NOMO-1 treated with DMSO at 0.1 percent for 48 hours (cell line): ENCODE measurements around the gene PPARGC1A.
A peak's percentile ranks its signal among the peaks of the same experiment; 100 is the strongest.

Source experiments
- DNase-seq: peaks from one replicate; lab custom pipeline; 2025; ENCODE audit not compliant: unreplicated experiment; lab: John Stamatoyannopoulos, UW

PPARGC1A gene

DNA sequence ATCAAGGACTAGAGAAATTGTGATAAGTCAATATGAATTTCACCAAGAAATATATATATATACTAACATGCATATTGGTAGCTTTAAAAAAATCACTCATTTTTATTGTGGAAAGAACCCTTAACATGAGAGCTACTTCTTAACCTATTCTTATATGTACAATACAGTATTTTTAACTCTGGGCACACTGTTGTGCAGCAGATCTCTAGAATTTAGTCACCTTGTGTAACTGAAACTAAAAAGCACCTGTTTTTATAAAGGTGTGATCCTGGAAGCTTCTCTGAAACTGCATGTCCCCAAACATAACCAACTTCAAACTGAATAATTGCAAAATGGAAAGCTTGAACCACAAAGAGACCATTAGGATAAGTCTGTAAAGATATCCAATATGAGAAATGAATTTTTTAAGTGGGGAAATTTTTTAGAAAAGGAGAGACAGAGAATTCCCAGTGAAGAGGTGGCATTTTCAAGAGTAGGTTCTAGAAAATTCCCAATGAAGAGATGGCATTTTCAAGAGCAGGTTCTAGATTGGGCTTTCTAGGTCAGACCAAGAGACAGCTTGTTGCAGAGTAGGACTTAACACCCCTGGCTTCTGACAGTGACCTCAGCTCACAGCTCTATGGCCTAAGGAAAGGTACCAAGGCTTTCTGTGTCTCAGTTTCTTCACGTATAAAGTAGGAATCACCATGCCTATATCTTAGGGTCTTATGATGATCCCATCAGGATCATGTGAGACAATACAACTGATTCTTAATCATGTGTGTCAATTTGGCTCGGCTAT is 22.0 kb upstream of the PPARGC1A start:
- no peak for DNase-seq

DNA sequence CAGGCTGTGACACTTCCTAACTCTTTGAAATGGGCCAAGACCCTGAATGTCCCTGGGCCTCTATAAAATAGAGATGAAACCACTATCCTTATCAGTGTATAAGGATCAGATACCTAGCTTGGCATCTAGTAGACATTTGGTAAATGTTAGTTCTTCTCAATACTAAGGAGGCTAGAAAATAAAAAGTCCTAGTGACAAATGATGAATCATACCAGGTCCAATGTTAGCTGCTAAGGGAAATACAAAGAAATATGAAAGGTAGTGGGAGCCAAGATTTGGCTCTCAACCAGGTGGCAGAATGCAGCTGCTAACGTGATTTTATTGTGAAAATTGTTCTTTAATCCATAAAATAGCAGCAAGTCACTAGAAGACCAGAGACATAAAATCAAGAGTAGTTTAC is 19.8 kb upstream of the PPARGC1A start:
- DNase-seq, result no peak

GRCh38 chr4:23906839-23907238 is 17.0 kb upstream of the PPARGC1A start:
- DNase-seq, result no peak

GRCh38 chr4:23904639-23905071 is 14.8 kb upstream of the PPARGC1A start:
- no peak for DNase-seq

- DNase-seq, result no peak
Observed at GRCh38 chr4:23903859-23904438, 14.1 kb upstream of the PPARGC1A start.

GRCh38 chr4:23902222-23902804 is 12.5 kb upstream of the PPARGC1A start:
- no peak for DNase-seq

DNA sequence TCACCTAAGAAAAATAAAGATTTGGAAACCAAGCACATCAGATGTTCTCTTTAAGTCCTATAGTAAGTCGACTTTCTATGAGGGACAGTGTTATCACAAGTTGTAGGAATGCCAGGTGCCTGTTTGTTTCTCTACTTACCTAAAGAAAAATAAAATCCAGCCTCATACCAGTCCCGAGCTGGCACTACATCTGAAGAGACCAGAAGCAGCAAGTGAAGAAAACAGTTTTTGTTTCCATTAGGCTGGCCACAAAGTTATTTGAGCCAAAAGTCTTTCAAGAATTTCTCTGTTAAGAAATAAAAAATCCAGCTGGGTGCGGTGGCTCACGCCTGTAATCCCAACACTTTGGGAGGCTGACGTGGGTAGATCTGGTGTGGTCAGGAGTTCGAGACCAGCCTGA is 10.8 kb upstream of the PPARGC1A start:
- no peak for DNase-seq

GRCh38 chr4:23899565-23899964 is 9.7 kb upstream of the PPARGC1A start:
- DNase-seq, result no peak

DNA sequence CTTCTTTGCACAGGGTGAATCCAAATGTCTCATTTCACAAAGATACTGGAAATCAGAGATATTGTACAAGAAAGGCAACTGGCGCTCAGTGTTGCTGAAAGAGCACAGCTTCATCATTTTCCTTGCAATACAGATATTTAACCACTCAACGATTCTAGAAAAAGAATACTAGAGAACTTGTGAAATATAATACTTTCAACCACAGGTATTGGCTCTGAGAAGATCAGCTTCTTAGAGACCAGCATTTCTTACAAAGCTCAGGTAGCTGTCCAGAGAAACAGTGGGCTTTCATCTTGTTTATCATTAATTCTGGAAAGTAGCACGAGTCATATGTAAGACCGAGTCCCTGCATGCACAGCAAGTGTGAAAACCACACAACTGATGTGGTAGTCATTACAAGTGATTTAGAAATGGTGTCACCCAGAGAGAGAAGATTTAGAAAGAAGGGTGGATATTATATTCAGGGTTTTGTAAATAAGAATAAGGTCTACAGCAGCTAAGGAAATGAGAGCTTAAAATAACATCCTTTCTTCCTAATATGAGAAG is 7.8 kb upstream of the PPARGC1A start:
- DNase-seq, result no peak

DNA sequence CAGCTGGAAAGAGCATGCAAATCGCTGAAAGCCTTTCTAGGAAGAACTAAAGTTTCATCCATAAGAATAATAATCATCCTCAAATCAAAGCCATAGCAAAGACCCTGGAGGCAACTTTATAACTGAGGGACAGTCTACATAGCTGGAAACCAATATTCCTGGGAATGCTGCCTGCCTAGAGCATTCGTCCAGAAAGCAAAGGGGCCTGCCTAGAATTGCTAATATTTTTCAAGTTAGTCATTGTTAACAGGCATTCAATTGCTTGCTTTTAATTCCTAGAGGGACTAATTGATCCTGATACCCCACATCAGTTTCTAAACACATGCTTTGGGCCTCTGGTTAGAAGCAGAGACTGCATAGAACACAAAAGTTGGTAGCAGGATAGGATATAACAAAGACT is 4.2 kb upstream of the PPARGC1A start:
- DNase-seq, result no peak

GRCh38 chr4:23891064-23891421 is 1.2 kb upstream of the PPARGC1A start:
- DNase-seq, result no peak

GRCh38 chr4:23890369-23891063 is 669 bp upstream of the PPARGC1A start:
- DNase-seq, result no peak

- DNase-seq, result no peak
Observed at GRCh38 chr4:23889391-23889790, 456 bp downstream of the PPARGC1A start.

DNA sequence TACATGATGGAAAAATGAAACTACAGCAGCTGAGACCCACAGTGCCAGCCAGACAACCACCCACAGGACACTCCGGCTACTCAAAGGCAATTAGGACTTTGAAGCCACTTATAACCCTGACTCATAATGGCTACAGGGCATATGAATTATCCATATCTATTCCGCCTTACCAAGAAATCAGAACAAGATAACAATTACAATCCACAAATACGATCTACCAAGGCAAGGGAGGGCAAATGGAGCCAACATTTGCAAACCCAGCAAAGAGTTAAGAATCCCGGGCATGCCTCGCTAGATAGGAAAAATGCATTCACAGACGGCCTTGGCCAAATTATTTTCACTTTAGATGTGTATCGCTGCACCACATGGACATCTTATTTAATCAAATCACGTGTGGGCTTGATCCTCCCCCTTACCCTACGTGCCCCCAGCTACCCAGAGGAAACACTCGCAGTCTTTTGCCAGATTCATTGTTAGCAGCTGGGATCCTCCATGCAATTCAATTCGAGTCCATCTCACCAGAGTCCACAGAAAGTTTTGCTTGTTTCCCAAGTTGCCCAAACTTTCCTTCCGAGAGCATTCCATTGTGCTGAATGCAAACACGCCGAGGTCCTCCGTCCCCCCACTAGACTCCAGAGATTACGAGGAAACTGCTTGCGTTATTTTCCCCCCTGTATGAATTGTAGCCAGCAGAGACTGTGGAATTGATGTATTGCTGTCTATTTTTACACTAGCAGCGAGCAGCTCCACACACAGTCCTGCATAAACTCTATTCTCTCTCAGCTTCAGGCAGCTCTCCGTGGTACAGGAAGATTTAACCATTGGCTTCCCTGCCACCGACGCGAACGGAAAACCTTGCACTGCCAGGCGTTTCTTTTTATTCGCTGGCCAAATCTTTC is 1.2 kb downstream of the PPARGC1A start:
- no peak for DNase-seq

- DNase-seq, result no peak
Observed at GRCh38 chr4:23887989-23888388, 1.9 kb downstream of the PPARGC1A start.

- DNase-seq, result no peak
Observed at GRCh38 chr4:23887173-23887572, 2.7 kb downstream of the PPARGC1A start.

GRCh38 chr4:23885943-23886590 is 3.8 kb downstream of the PPARGC1A start:
- no peak for DNase-seq

GRCh38 chr4:23884741-23885140 is 5.1 kb downstream of the PPARGC1A start:
- no peak for DNase-seq

- DNase-seq, result peak; percentile 15
Observed at GRCh38 chr4:23884261-23884660, 5.6 kb downstream of the PPARGC1A start.

DNA sequence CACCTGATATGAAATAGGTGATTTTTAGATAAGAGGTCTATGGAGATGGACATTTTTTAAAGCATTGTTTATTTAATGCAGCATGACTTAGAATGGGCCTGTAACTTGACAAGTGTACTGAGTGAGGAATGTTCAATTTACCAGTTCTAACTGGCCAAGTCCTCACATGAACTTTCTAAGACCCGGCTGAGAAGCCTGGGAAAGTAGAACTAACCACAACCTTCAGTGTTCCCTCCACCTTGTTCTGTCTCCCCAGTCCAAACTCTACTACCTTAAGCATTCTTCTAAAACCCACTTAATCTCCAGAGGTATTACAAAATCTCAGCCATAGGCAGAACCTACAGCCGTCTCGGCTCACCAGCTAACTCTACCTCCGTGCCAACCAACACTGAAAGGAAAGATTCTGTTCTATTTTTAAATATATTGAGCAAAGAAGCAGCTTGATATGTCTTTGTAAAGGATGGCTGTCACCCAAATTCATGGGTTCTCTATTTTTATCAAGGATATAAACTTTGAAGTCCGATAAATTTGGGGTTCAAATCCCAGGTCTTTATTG is 6.8 kb downstream of the PPARGC1A start:
- DNase-seq, result no peak
